Body of pancreas (tissue), 4 donors: ENCODE measurements around the gene VPS16.

Experiments
- CTCF ChIP-seq, 7 experiments: fragments of 450-650 bp in 4 of 7; fragments of 200-600 bp in 3 of 7; sonication (generic) in 3 of 7; IDR thresholded peaks; one replicate each; pipeline ENCODE4 v1.5.1; 2016 to 2019; ENCODE audit warnings: antibody characterized with exemption in 7 of 7
- POLR2A ChIP-seq, 3 donors: fragments of 450-650 bp; IDR thresholded peaks; one replicate each; pipeline ENCODE4 v1.6.1; 2016; ENCODE audit warnings: antibody characterized with exemption in 3 of 3, mild to moderate bottlenecking in 2 of 3

- TF ChIP-seq CTCF (IDR thresholded peaks at IDR 0.05): no peak
- TF ChIP-seq POLR2A (IDR thresholded peaks at IDR 0.05): no peak
Observed at GRCh38 chr20:2880650-2881049, 40.1 kb downstream of the VPS16 start.
